ENCODE results near the gene MESP1. TPM values are rescaled to one million over a fixed set of nuclear protein-coding genes. Genes with fewer than 3 reads are reported as not detected.

MESP1 gene
- polyA plus RNA-seq, 1 donor from 2014 or later, result 4.8 TPM

DNA sequence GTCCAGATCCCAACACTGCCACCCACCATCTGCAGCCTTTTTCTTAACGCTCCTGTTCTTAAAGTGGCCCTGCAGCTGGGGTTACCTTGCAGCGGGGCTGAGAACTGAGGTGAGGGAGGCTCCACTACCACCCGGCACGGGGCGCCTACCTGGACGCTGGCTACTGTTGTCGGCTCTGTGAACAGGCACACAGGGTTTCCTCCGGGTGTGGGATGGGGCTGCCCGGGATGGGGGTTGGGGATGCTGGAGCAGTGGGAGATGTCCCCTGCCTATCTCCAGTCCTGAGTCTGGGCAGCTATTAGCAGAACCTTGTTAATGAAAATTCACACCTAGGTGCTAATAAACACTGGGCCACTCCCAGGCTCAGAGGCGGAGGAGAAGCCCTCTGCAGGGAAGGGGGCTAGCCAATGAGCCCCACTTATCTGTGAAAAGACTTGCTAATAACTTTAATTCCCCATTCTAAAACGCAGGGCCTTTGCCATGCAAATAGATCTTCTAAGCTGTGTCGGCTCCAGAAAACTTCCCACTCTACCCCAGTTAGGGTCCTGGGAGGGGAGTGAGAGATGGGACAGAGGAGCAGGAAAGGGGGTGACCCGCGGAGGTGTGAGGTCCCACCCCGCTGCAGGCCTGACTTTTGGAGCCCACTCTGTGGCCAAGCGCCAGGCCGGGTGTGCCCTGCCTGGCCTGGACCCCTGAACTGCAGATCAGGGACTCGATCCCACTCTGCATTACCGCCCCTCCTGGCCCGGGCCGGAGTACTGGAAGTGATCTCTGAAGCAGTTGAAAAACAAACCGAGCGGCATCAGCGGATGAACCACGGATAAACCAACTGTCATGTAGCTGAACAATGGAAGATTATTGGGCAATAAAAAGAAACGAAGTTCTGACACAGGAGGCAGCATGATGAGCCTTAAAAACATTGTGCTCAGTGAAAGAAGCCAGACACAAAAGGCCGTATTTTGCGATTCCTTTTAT lies 3.1 kb downstream of the MESP1 start:
- no peaks in the 10 kb centered on the region for H3F3A ChIP-seq (ENCODE audit: insufficient read depth, low read length, poor library complexity, severe bottlenecking)
- H3K4me3 ChIP-seq (ENCODE audit: low read length), result no peak overlapping the region
- no peak overlapping the region for H3K9ac ChIP-seq (ENCODE audit: low read length)
- no peak for TF ChIP-seq RAD21 (conservative IDR thresholded peaks at IDR 0.05)
- no peak for TF ChIP-seq EZH2 (IDR thresholded peaks at IDR 0.05; ENCODE audit: borderline replicate concordance, insufficient read depth, low read length, poor library complexity, severe bottlenecking)
- TF ChIP-seq MXI1 (conservative IDR thresholded peaks at IDR 0.05; ENCODE audit: poor library complexity, severe bottlenecking), result no peak
- no peak for TF ChIP-seq EP300 (conservative IDR thresholded peaks at IDR 0.05; ENCODE audit: poor library complexity, severe bottlenecking)
- TF ChIP-seq SMC3 (conservative IDR thresholded peaks at IDR 0.05; ENCODE audit: poor library complexity), result no peak
- no peak for TF ChIP-seq TAF1 (IDR thresholded peaks at IDR 0.05; ENCODE audit: low read depth)
- TF ChIP-seq POLR2AphosphoS5 (IDR thresholded peaks at IDR 0.05), result no peak
- TF ChIP-seq, protein P1, sequence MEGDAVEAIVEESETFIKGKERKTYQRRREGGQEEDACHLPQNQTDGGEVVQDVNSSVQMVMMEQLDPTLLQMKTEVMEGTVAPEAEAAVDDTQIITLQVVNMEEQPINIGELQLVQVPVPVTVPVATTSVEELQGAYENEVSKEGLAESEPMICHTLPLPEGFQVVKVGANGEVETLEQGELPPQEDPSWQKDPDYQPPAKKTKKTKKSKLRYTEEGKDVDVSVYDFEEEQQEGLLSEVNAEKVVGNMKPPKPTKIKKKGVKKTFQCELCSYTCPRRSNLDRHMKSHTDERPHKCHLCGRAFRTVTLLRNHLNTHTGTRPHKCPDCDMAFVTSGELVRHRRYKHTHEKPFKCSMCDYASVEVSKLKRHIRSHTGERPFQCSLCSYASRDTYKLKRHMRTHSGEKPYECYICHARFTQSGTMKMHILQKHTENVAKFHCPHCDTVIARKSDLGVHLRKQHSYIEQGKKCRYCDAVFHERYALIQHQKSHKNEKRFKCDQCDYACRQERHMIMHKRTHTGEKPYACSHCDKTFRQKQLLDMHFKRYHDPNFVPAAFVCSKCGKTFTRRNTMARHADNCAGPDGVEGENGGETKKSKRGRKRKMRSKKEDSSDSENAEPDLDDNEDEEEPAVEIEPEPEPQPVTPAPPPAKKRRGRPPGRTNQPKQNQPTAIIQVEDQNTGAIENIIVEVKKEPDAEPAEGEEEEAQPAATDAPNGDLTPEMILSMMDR (IDR thresholded peaks at IDR 0.05; ENCODE audit: poor library complexity, severe bottlenecking), result no peak
- TF ChIP-seq, protein P2, sequence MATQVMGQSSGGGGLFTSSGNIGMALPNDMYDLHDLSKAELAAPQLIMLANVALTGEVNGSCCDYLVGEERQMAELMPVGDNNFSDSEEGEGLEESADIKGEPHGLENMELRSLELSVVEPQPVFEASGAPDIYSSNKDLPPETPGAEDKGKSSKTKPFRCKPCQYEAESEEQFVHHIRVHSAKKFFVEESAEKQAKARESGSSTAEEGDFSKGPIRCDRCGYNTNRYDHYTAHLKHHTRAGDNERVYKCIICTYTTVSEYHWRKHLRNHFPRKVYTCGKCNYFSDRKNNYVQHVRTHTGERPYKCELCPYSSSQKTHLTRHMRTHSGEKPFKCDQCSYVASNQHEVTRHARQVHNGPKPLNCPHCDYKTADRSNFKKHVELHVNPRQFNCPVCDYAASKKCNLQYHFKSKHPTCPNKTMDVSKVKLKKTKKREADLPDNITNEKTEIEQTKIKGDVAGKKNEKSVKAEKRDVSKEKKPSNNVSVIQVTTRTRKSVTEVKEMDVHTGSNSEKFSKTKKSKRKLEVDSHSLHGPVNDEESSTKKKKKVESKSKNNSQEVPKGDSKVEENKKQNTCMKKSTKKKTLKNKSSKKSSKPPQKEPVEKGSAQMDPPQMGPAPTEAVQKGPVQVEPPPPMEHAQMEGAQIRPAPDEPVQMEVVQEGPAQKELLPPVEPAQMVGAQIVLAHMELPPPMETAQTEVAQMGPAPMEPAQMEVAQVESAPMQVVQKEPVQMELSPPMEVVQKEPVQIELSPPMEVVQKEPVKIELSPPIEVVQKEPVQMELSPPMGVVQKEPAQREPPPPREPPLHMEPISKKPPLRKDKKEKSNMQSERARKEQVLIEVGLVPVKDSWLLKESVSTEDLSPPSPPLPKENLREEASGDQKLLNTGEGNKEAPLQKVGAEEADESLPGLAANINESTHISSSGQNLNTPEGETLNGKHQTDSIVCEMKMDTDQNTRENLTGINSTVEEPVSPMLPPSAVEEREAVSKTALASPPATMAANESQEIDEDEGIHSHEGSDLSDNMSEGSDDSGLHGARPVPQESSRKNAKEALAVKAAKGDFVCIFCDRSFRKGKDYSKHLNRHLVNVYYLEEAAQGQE (IDR thresholded peaks at IDR 0.05; ENCODE audit: borderline replicate concordance), result no peak
- H2AFZ ChIP-seq (ENCODE audit: low read depth, low read length), result no peak overlapping the region
- no peak overlapping the region for H3K27ac ChIP-seq (ENCODE audit: low read length)
- no peaks in the 10 kb centered on the region for H3K79me2 ChIP-seq (replicated peaks; ENCODE audit: insufficient read depth, low read length)
- H3K9me3 ChIP-seq (ENCODE audit: low read length), result no peaks in the 10 kb centered on the region
- no peaks in the 10 kb centered on the region for H4K20me1 ChIP-seq (ENCODE audit: insufficient read depth)
- H3K36me3 ChIP-seq (ENCODE audit: insufficient read depth, low read length), result no peaks in the 10 kb centered on the region
- no peaks in the 10 kb centered on the region for H3K9me2 ChIP-seq (ENCODE audit: insufficient read depth, low read length)
- H3K4me2 ChIP-seq (ENCODE audit: low read length), result no peak overlapping the region
- H3K27me3 ChIP-seq (ENCODE audit: insufficient read depth, low read depth, low read length), result peaks cover 42% of the 10 kb centered on the region

DNA sequence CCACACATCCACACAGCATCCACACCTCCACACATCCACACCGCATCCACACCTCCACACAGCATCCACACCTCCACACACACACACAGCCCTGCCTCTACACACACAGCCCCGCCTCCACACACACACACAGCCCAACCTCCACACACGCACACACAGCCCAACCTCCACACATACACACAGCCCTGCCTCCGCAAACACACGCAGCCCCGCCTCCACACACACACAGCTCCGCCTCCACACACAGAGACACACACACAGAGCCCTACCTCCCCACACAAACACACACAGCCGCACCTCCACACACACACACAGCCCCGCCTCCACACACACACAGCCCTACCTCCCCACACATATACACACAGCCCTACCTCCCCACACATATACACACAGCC lies 4.7 kb downstream of the MESP1 start:
- Histone ChIP-seq H3K27ac (ENCODE audit: low read length) (no peak overlapping the region), H3K9ac (ENCODE audit: low read length) (no peak overlapping the region), H4K20me1 (ENCODE audit: insufficient read depth) (no peaks in the 10 kb centered on the region), H3K36me3 (ENCODE audit: insufficient read depth, low read length) (no peaks in the 10 kb centered on the region), H3F3A (ENCODE audit: insufficient read depth, low read length, poor library complexity, severe bottlenecking) (no peaks in the 10 kb centered on the region), H3K4me2 (ENCODE audit: low read length) (no peak overlapping the region), H2AFZ (ENCODE audit: low read depth, low read length) (no peak overlapping the region), H3K79me2 (replicated peaks; ENCODE audit: insufficient read depth, low read length) (no peaks in the 10 kb centered on the region), H3K9me3 (ENCODE audit: low read length) (no peaks in the 10 kb centered on the region), H3K4me3 (ENCODE audit: low read length) (no peak overlapping the region), H3K27me3 (ENCODE audit: insufficient read depth, low read depth, low read length) (peaks cover 42% of the 10 kb centered on the region), H3K9me2 (ENCODE audit: insufficient read depth, low read length) (no peaks in the 10 kb centered on the region)
- TF ChIP-seq, protein P1 (IDR thresholded peaks at IDR 0.05; ENCODE audit: poor library complexity, severe bottlenecking), result no peak
- TF ChIP-seq SMC3 (conservative IDR thresholded peaks at IDR 0.05; ENCODE audit: poor library complexity), result no peak
- TF ChIP-seq EP300 (conservative IDR thresholded peaks at IDR 0.05; ENCODE audit: poor library complexity, severe bottlenecking), result no peak
- TF ChIP-seq POLR2AphosphoS5 (IDR thresholded peaks at IDR 0.05), result no peak

Measured in neural cell (in vitro differentiated cells).